GM10847 (cell line): ENCODE measurements around the gene GRN.

Experiments used
- POLR2A ChIP-seq: IDR thresholded peaks from 2 replicates; pipeline ENCODE4 v1.6.1; 2011; ENCODE audit not compliant: insufficient read length; ENCODE audit errors: extremely low read depth

GRN gene

GRCh38 chr17:44385287-44386181 lies 40.4 kb downstream of the GRN start:
- TF ChIP-seq POLR2A: no peak

GRCh38 chr17:44386182-44386525 lies 41.1 kb downstream of the GRN start:
- no peak for TF ChIP-seq POLR2A

DNA sequence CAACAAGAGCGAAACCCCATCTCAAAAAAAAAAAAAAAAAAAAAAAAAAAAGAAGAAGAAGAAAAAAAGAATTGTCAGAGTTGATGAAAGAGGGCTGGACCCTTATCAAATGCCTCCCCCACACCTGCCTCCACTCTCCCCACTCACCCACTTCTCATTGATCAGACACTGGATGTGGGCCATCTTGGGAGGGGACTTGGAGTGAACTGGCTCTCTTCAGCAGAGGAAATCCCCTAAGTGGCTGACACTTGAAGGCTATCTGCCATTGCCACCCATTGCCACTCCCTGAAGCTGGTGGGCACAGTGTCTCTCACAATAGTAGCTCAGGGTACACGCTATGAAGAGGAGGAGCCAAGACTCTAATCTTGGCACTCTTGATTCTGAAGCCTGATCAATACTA lies 42.7 kb downstream of the GRN start:
- no peak for TF ChIP-seq POLR2A

GRCh38 chr17:44389281-44389680 lies 44.2 kb downstream of the GRN start, which contains the start of gene ITGA2B:
Gene ITGA2B, minus strand, starts transcription at chr17:44389649. Its CDS starts 176 bp downstream, at chr17:44389473.
- no peak for TF ChIP-seq POLR2A

DNA sequence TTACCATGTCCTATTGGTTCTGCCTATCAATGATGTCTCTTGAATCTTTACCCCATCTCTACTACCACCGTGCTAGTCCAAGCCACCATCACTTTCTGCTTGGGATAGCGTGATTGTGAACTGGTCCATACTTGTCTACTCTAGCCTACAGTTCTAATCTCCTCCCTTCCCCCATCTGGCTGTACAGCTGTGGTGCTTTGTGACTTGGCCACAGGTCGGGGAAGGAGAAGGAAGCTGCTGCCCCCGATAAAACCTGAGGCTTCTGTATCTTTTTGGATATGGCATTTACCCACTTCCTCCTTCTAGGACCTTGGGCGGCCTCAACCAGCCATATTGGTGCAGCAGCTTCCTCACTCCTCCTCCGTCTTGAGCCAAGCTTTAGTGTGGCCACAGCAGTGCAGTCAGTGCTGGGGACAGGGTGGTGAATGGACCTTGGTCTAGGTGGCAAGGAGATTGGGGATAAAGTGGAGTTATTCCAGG lies 44.7 kb downstream of the GRN start:
- TF ChIP-seq POLR2A: no peak

DNA sequence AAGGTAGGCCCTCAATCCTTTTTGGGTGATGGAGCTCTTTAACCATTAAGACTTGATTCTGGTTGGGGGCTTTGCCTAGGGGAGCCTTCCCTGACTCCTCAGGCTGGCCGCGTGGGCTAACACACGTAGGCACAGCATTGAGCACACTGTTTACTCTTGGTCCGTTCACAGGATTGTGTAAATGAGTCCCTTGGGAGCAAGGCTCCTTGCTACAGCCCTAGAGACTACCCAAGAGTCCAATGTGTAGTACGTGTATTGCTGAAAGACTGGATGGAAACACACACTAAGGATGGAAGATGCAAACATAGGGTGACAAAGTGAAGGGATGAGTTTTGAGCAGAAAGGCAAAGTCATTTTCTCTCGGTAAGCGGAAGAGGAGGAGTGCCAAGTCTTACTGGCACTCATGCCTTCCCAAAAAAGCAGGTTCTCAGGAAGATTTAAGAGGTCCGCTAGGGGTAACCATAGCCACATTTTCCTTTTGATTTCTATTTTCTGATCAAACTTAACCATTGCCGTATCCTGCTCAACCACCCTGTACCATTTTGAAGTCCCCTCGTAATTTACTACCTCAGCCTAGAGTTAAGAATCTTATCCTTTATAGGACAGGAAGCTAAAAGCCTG lies 45.3 kb downstream of the GRN start:
- no peak for TF ChIP-seq POLR2A

GRCh38 chr17:44394833-44395232 lies 49.7 kb downstream of the GRN start:
- TF ChIP-seq POLR2A: no peak

DNA sequence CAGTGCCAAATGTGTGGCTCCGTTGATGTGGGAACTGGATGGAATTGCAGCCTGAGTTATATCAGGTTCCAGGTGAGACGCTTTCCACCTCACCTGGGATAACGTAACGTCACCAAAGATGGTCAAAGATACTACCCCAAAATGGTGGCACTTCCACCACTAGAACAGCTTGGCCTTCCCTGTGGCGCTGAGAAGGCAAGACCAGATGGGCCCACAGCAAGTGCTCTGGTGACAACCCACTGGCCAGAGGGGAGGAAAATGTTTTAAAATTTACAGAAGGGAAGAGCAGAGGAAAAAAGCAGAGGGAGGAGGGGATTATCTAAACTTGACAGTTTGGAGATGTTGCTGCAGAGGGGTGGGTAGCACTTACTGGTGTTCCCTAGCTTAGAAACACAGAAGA lies 51.8 kb downstream of the GRN start:
- no peak for TF ChIP-seq POLR2A

DNA sequence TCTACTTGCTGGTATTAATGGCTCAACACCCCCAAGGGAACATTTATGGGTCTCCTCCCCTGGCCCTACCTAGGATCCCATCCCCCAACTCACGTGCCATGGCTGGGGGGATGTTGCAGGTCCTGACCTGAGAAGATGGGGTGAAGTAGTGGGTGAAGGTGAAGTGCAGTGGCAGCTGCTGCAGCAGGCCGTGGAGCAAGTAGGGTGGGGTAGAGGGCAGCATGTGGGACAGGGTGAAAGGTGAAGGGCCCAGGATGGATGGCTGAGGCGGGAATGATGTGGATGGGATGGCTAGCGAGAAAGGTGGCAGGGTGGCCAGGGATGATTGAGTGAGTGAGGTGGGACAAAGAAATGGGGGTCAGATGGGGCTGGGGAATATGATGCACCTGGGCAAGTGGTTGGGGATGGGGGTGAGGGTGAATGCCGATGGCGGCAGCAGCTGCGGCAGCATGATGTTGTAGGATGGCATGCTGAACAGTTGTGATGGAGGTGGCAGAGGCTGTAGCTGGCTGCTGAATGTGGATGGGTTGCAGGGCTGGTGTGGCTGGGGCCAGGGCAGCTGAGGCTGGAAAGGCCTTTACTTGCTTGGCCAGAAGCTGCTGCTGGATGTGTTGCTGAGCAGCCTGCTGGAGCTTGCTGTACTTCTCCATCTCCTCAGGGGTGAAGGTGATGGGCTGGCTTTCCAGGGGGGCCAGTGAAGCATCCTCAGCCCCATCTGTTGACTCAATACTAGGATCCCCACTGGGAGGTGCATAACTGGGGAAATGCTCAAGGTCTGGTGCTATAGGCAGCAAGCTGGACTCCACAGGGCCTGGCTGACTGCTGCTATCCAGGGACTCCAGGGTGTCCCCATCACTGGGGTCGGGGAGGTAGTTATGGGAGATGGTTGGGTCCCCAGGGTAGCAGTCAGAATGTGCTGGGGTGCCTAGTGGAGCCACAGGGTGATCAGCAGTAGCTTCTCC lies 52.7 kb downstream of the GRN start:
- TF ChIP-seq POLR2A: no peak

- TF ChIP-seq POLR2A: no peak
Measured at GRCh38 chr17:44398692-44399691, 53.9 kb downstream of the GRN start.

DNA sequence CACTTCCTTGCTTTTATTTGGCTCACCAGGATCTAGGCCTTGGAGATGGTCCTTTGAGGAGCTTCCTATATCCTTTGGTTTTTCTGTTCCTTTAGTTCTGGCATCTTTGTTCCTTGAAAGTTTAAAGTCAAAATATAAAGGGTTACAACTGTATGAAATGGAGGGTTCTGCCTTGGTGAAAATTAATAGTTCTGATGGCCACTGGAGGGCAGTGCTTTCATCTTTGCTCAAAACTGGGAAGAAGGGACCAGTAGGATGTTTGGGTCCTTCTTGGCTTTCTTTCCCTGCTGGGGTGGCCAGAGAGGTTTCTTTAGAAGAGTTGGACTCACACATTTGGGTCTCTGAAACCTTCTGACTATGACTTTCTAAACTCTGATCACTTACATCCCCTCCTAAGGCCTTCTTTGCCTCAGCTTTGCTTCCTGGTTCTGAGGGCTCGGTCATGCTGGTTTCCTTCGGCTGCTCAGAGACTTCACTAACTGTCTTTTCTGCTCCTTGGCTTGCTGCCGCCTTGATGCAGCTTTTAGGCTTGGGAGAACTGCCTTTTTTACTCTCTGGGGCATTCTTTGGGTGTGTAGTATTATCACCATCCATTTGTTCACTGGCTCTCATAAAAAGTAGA lies 55.2 kb downstream of the GRN start:
- no peak for TF ChIP-seq POLR2A
